Neural progenitor cell (in vitro differentiated cells): Measurements from ENCODE around the gene PIGO. TPM values are rescaled to one million over a fixed set of nuclear protein-coding genes. Genes with fewer than 3 reads are reported as not detected.

Experiments
- DNase-seq: peaks from one replicate; pipeline ENCODE4 v3.0.0-alpha.2; 2016; ENCODE audit warnings: low spot score
- H2AFZ ChIP-seq: fragments of 200-600 bp; sonication (generic); replicated peaks from 2 replicates; pipeline ENCODE4 v1.6.1; 2016; ENCODE audit warnings: antibody characterized with exemption
- H3F3A ChIP-seq: fragments of 200-600 bp; sonication (generic); 2 replicates; pipeline ENCODE4 v1.6.1; 2016; ENCODE audit warnings: antibody characterized with exemption, low read depth
- H3K27ac ChIP-seq: fragments of 200-600 bp; sonication (generic); 2 replicates; pipeline ENCODE4 v1.5.1; 2016; ENCODE audit warnings: mild to moderate bottlenecking
- H3K27me3 ChIP-seq: fragments of 200-600 bp; sonication (generic); 2 replicates; pipeline ENCODE4 v1.6.1; 2016; ENCODE audit warnings: mild to moderate bottlenecking, moderate library complexity
- H3K36me3 ChIP-seq: fragments of 200-600 bp; sonication (generic); 2 replicates; pipeline ENCODE4 v1.5.1; 2016
- H3K4me1 ChIP-seq: fragments of 200-600 bp; sonication (generic); 2 replicates; pipeline ENCODE4 v1.6.1; 2016; ENCODE audit warnings: mixed run types
- H3K4me2 ChIP-seq: fragments of 200-600 bp; sonication (generic); 2 replicates; pipeline ENCODE4 v1.6.1; 2016
- H3K4me3 ChIP-seq: fragments of 200-600 bp; sonication (generic); 2 replicates; pipeline ENCODE4 v1.5.1; 2016
- H3K79me2 ChIP-seq: fragments of 200-600 bp; sonication (generic); 2 replicates; pipeline ENCODE4 v1.6.1; 2016; ENCODE audit warnings: low read depth
- H3K9ac ChIP-seq: fragments of 200-600 bp; sonication (generic); 2 replicates; pipeline ENCODE4 v1.6.1; 2016
- H3K9me3 ChIP-seq: fragments of 200-600 bp; sonication (generic); 2 replicates; pipeline ENCODE4 v1.5.1; 2016; ENCODE audit warnings: low read depth
- H4K20me1 ChIP-seq: fragments of 200-600 bp; sonication (generic); 2 replicates; pipeline ENCODE4 v1.6.1; 2016; ENCODE audit warnings: low read depth
- H3K27ac Mint-ChIP-seq: 3 replicates; pipeline ENCODE4 v1.8.0; 2021; ENCODE audit warnings: mixed read lengths
- H3K27me3 Mint-ChIP-seq: 2 replicates; pipeline ENCODE4 v1.8.0; 2022; ENCODE audit warnings: low read depth, mild to moderate bottlenecking, inconsistent platforms, moderate library complexity, mixed read lengths; ENCODE audit not compliant: insufficient read depth
- H3K36me3 Mint-ChIP-seq: 3 replicates; pipeline ENCODE4 v1.8.0; 2021; ENCODE audit warnings: mixed read lengths
- H3K4me1 Mint-ChIP-seq: 3 replicates; pipeline ENCODE4 v1.8.0; 2021; ENCODE audit warnings: mixed read lengths
- H3K4me3 Mint-ChIP-seq: 3 replicates; pipeline ENCODE4 v1.8.0; 2021; ENCODE audit warnings: mild to moderate bottlenecking, moderate library complexity, mixed read lengths
- H3K9me3 Mint-ChIP-seq: 3 replicates; pipeline ENCODE4 v1.8.0; 2020; ENCODE audit warnings: mixed read lengths
- CTCF ChIP-seq: fragments of 200-600 bp; sonication (generic); IDR thresholded peaks from 2 replicates; pipeline ENCODE4 v1.5.1; 2017; ENCODE audit warnings: antibody characterized with exemption, mild to moderate bottlenecking
- EZH2 ChIP-seq: fragments of 200-600 bp; sonication (generic); IDR thresholded peaks from 2 replicates; pipeline ENCODE4 v1.6.1; 2017; ENCODE audit warnings: antibody characterized with exemption, mild to moderate bottlenecking, moderate library complexity
- EZH2phosphoT487 ChIP-seq: fragments of 200-600 bp; sonication (generic); IDR thresholded peaks from 2 replicates; pipeline ENCODE4 v1.6.1; 2017; ENCODE audit warnings: antibody characterized with exemption
- total RNA-seq: library from RNA; depleted of rRNA; stranded (reverse); fragments of >200 nt; gene quantifications from 2 replicates; pipeline ENCODE4 v1.2.3, GENCODE V29; 2015; ENCODE audit warnings: low replicate concordance

The PIGO gene
- total RNA-seq, 1 donor from 2014 or later = 12.3 TPM

- Mint-ChIP-seq H3K4me1 (no peaks in the 10 kb centered on the region), H3K9me3 (peaks cover 3% of the 10 kb centered on the region), H3K4me3 (no peak overlapping the region), H3K27me3 (peaks cover 4% of the 10 kb centered on the region), H3K27ac (no peak overlapping the region), H3K36me3 (peaks cover 57% of the 10 kb centered on the region)
- H2AFZ ChIP-seq = no peak overlapping the region
- no peak overlapping the region for H3K9ac ChIP-seq
- TF ChIP-seq EZH2 = no peak
- TF ChIP-seq CTCF = peak; percentile 73
- no peak for TF ChIP-seq EZH2phosphoT487
- H3F3A ChIP-seq = peaks cover 31% of the 10 kb centered on the region
- H4K20me1 ChIP-seq = no peaks in the 10 kb centered on the region
- no peaks in the 10 kb centered on the region for H3K79me2 ChIP-seq
- H3K4me2 ChIP-seq = no peak overlapping the region
- no peak overlapping the region for H3K27ac ChIP-seq
- H3K36me3 ChIP-seq = peaks cover 9% of the 10 kb centered on the region
- DNase-seq = peak; percentile 60
- no peak overlapping the region for H3K4me3 ChIP-seq
- no peaks in the 10 kb centered on the region for H3K9me3 ChIP-seq
- no peaks in the 10 kb centered on the region for H3K27me3 ChIP-seq
- H3K4me1 ChIP-seq = no peaks in the 10 kb centered on the region
These were observed 45.1 kb downstream of the PIGO start for GRCh38 chr9:35051069-35051967.

- peaks cover 6% of the 10 kb centered on the region for H3K27me3 Mint-ChIP-seq
- H3F3A ChIP-seq = peaks cover 8% of the 10 kb centered on the region
- H4K20me1 ChIP-seq = no peaks in the 10 kb centered on the region
- H3K4me3 ChIP-seq = no peak overlapping the region
- H3K4me3 Mint-ChIP-seq = no peak overlapping the region
- H3K9ac ChIP-seq = no peak overlapping the region
- H3K27me3 ChIP-seq = no peaks in the 10 kb centered on the region
- H3K9me3 Mint-ChIP-seq = no peaks in the 10 kb centered on the region
- H3K9me3 ChIP-seq = no peaks in the 10 kb centered on the region
- DNase-seq = no peak
- no peaks in the 10 kb centered on the region for H3K36me3 ChIP-seq
- TF ChIP-seq EZH2phosphoT487 = no peak
- no peak for TF ChIP-seq EZH2
- no peak for TF ChIP-seq CTCF
- no peak overlapping the region for H3K27ac ChIP-seq
- H3K4me1 Mint-ChIP-seq = no peaks in the 10 kb centered on the region
- no peaks in the 10 kb centered on the region for H3K4me1 ChIP-seq
- no peaks in the 10 kb centered on the region for H3K79me2 ChIP-seq
- H3K36me3 Mint-ChIP-seq = peaks cover 43% of the 10 kb centered on the region
- H2AFZ ChIP-seq = no peak overlapping the region
- H3K27ac Mint-ChIP-seq = no peak overlapping the region
- no peak overlapping the region for H3K4me2 ChIP-seq
These were observed 47.9 kb downstream of the PIGO start for GRCh38 chr9:35048511-35048910.

GRCh38 chr9:35044071-35044470 is 52.3 kb downstream of the PIGO start:
- Mint-ChIP-seq H3K27ac (no peak overlapping the region), H3K36me3 (peaks cover 27% of the 10 kb centered on the region)

More at GRCh38 chr9:35044071-35044470, 52.3 kb downstream of the PIGO start:
- DNase-seq = peak; percentile 14
- Histone ChIP-seq H3K4me1 (no peaks in the 10 kb centered on the region), H3K4me2 (no peak overlapping the region), H3K9ac (no peak overlapping the region), H4K20me1 (no peaks in the 10 kb centered on the region), H3K4me3 (no peak overlapping the region), H2AFZ (no peak overlapping the region), H3K36me3 (no peaks in the 10 kb centered on the region), H3K79me2 (no peaks in the 10 kb centered on the region), H3K27me3 (no peaks in the 10 kb centered on the region), H3K9me3 (no peaks in the 10 kb centered on the region), H3F3A (no peaks in the 10 kb centered on the region), H3K27ac (no peak overlapping the region)
- peaks cover 6% of the 10 kb centered on the region for H3K27me3 Mint-ChIP-seq
- no peaks in the 10 kb centered on the region for H3K9me3 Mint-ChIP-seq
- no peak overlapping the region for H3K4me3 Mint-ChIP-seq
- peaks cover 5% of the 10 kb centered on the region for H3K4me1 Mint-ChIP-seq
- TF ChIP-seq CTCF (no peak), EZH2 (no peak), EZH2phosphoT487 (no peak)
